NB4 (cell line): ENCODE results near the gene TIMM22.

Experiments
- CTCF ChIP-seq: IDR thresholded peaks from one replicate; pipeline ENCODE4 v1.5.1; 2012; ENCODE audit warnings: low read depth, low read length
- MAX ChIP-seq: IDR thresholded peaks from 2 replicates; pipeline ENCODE4 v1.6.1; 2011; ENCODE audit warnings: low read depth, low read length
- MYC ChIP-seq: IDR thresholded peaks from 2 replicates; pipeline ENCODE4 v1.6.1; 2011; ENCODE audit warnings: low read depth, low read length
- POLR2A ChIP-seq: IDR thresholded peaks from 2 replicates; pipeline ENCODE4 v1.6.1; 2011; ENCODE audit warnings: mild to moderate bottlenecking; ENCODE audit not compliant: insufficient read length; ENCODE audit errors: extremely low read depth

- TF ChIP-seq MAX: no peak
- no peak for TF ChIP-seq CTCF
- TF ChIP-seq POLR2A: no peak
- no peak for TF ChIP-seq MYC
Measured at GRCh38 chr17:967122-967521, 29.8 kb upstream of the TIMM22 start.
